ENCODE results near the gene GALNT9.

GALNT9 gene

GRCh38 chr12:132324841-132325732 lies 4.3 kb downstream of the GALNT9 start:
- no peak for DNase-seq

DNA sequence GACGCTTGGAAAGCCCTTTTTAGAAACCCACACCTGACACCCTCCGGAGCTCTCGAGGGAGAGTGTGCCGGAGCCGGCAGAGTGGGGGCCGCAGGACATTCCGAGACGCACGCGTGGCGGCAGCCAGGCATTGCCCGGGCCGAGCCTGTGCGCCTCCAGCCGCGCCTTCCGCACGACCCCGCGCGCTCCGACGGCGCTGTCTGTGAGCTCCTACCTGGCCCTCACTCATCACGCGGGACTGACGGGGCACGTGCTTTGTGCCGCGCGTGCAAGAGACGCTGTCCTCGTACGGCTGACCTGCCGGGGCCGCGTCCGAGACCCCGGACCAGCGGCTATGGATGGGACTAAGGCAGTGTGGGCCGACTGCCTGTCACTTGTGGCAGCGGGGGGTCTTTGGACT lies 5.2 kb downstream of the GALNT9 start:
- DNase-seq = no peak

DNA sequence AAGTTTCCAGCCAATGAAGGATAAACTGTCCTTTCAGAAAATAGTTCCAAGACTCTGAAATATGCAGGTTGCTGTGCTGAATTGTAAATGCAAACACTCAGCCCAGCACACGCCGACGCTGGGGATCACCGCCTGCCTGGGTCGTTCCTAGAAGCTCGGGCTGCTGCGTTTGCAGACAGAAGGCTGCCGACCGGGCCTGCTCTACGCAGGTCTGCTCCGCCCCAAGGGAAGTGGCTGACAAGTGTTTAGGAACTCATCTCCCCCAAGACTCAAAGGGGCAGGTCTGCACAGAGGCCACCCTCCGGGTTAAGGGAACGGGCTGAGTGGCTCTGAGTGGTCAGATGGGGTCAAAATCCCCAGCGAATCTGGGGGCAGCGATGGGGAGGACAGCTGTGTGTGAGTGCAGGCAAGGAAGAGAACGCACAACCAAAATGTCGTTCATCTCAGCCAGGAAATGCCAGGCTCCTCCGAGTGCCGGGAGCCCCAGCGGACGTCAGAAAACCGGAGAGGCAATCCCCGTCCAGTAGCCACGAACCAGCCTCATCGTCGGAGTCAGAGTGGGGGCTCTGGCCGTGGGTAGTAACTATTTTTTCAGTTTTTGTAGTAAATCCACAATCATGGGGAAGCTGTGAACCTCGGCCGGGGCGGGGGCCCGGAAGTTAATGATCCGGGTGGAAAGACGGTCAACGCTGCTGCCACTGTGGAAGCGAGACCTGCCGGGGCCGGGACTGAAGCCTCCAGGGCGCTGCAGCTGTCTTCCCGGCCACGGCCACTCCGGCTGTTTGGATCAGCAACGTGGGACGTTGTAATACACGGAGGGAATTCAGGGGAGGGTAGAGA lies 6.0 kb downstream of the GALNT9 start:
- no peak for DNase-seq

- DNase-seq = no peak
Observed at GRCh38 chr12:132322206-132323132, 6.9 kb downstream of the GALNT9 start.

DNA sequence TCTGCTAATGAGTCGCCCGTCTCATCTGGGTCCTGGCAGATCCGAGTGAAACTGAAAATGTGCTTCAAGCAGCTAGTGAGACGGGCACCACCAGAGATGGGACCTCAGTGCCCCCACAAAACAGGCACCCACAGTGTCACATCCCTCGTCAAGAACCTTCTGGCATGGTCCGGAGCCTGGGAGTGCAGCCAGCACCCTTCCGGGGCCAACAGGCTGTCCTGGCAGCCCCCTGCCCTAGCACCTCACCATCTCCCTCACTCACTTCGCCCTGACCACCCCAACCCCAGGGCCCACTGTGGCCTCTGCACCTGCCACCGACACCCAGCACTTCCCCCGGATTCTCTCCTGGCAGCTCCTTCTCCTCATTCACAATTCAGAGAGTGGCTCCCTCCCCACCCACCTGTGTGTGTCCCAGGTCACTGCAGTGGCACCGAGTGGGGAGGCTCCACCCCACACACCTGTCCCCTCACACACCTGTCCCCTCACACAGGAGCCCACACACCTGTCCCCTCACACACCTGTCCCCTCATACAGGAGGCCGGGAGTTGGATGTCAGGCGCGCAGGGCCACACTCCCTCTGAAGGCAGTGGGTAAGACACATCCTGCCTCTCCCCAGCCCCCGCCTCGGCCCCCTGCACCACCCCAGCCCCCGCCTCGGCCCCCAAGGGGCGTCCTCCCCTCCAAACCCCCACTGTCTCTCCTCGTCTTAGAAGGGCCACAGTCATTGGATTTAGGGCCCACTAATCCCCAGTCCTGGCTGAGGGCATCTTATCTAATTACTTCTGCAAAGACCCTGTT lies 7.9 kb downstream of the GALNT9 start:
- no peak for DNase-seq

GRCh38 chr12:132320767-132321211 lies 8.6 kb downstream of the GALNT9 start:
- no peak for DNase-seq

DNA sequence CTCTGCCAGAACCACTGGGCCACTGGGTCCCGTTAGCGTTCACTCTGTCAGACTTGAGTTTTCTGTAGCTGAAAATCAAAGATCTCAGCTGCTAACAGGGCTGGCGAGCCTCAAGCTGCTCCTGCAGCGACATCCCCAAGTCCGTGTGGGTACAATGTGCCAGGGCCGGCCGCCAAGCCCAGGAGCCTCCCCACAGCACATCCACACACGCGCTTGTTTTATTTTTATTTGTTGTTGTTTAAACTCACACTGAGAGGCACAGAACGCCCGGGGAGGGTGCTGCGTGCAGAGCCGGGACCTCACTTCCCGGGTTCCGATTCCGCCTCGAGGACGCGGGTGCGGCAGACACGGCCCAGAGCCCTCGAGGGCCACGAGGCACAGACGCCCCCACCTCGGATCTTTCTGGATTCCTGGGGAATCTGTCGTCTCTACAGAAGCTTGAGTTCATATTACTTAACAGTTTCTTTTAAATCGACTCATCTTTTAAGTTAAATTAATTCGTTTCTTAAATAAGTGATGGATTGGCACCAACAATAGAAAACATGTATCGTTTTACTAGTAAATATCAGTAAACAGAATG lies 9.3 kb downstream of the GALNT9 start:
- no peak for DNase-seq

- no peak for DNase-seq
Observed at GRCh38 chr12:132319359-132319950, 9.9 kb downstream of the GALNT9 start.

DNA sequence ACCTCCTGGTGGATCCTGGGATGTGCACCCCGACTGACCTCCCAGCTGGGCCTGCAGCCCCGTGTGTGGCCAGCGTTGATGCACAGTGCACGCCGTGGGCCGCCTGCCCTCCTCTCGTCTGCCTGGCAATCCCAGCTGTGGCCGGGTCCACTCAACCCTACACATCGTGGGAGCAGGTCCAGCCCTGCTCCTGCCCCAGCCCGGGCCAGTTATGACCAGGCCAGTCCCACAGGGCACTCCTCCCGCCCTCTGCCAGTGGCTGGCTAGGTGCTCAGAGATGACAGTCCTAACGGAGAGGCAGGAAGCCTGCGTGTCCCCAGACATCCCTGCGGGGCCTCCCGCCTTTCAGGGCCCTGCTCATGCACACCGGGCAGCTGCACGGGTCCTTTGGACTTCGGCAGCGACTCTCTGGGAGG lies 10.8 kb downstream of the GALNT9 start:
- DNase-seq = no peak

DNA sequence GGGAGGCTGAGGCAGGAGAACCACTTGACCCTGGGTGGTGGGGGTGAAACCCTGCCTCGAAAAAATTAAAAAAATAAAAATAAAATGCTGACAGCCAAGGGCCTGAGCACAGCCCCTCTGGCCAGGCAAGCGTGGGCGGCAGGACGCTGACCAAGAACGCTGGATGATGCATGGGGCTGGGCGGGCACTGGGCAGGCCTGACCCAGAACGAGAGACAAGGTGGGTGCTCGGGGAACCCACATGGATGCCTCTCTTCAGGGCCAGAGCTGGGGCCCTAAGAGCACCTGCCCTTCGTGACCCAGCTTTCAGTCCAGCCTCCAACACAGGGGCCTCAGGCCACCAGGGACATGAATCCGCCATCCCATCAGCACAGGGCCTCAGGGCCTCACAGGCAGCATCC lies 11.3 kb downstream of the GALNT9 start:
- no peak for DNase-seq

DNA sequence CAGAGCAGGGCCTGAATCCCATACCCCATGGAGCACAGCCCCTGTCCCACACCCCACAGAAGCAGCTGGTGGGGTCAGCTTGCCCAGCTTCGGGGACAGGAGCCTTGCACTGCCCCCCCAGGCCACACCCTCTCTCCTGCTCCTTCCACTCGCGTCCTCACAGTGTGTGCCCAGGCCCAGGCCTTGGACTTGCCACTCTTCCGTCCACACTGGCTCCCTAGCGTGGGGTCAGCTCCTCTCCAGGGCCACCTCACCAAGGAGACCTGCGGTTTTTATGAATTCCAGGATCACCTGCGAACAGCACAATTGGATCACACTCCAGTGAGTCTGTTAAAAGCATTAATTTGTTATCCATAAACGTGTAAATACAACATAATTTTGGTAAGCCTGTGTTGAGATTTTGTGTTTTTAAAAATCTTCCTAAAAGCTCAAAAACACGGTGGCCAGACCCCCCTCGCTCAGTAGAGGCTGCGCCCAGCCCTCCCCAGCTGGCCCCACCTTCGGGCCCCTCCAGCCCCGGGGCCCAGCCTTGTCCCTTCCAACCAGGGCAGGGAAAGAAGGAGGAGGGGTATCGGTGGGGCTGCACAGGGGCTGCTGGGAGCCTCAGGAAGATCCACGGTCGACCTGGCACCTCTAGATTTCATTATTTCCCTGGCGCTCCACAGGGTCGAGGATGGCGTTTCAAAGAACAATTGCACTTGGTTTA lies 12.0 kb downstream of the GALNT9 start:
- no peak for DNase-seq

DNA sequence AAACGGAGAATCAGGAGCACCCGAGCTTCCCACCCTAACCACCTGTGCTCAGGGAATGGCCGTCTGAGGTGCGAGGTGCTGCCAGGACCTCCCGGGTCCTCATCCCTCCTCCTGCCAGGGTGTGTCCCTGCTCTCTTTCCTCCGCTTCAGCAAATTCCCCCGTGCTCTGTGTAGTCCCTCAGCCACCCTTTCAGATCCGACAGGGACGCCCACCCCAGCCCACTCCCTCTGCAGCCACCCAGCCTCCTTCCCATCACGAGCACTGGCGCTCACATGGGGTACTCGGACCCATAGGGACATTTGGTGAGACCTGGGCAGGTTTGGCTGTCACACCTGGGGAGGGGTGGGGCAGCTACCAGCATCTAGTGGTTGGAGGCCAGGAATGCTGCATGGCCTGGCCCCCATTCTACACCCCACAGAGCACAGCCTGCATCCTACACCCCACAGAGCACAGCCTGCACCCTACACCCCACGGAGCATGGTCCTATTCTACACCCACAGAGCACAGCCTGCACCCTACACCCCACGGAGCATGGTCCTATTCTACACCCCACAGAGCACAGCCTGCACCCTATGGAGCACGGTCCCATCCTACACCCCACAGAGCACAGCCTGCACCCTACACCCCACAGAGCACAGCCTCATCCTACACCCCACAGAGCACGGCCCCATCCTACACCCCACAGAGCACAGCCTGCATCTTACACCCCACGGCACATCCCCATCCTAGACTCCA lies 12.7 kb downstream of the GALNT9 start:
- DNase-seq = no peak

GRCh38 chr12:132315951-132316350 lies 13.4 kb downstream of the GALNT9 start:
- no peak for DNase-seq

DNA sequence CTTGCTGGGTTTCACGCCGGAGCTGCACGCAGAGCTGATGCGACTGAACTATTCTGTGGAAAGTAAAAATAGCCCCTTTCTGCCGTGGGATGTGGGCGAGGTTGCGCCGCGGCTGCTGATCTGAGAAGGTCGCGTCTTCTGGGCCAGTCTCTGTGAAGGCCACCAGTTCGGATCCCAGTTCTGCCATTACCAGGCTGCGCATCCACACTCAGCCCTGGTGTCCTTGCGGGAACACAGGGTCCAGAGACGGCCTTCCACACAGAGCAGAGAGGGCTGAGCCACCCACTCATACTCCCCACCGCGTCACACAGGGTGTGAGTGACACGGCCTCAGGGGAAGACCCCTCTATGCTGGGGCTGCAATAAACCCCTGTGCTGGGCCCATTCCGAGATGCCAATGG lies 13.9 kb downstream of the GALNT9 start:
- DNase-seq = no peak

- no peak for DNase-seq
Observed at GRCh38 chr12:132314516-132315233, 14.7 kb downstream of the GALNT9 start.

- no peak for DNase-seq
Observed at GRCh38 chr12:132314035-132314434, 15.4 kb downstream of the GALNT9 start.

DNA sequence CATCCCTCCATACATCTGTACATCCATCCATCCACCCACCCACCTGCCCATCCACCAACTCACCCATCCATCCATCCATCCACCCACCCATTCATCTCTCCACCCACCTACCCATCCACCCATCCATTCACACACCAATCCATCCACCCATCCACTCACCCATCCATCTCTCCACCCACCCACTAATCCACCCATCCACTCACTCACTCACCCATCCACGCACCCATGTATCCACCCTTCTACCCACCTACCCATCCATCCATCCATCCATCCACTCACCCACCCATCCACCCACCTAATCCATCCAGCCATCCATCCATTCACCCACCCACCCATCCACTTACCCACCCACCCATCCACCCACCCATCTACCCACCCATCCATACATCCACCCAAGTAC lies 16.2 kb downstream of the GALNT9 start:
- DNase-seq = no peak

DNA sequence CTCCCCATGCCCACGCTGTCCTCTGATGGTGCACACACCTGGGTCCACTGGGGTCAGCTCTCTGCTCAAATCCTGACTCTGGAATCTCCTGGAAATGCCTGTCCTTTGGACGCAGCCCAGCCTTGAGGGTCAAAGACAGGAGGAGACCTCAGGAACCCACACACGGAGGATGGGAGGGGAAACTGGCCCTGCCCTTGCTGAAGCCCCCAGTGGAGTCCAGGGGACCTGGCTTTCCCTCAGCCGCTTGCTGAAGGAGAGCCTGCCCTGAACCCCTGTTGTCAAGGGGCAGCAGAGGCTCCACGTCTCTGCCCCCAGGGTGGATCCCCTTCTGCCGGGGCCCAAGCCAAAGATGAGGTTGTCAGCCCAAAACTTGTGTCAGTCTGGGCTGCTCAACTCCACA lies 16.9 kb downstream of the GALNT9 start:
- DNase-seq = no peak
